Stomach (tissue), 9 donors: ENCODE measurements around the gene GRIA4. TPM values are rescaled to one million over a fixed set of nuclear protein-coding genes. Genes with fewer than 3 reads are reported as not detected.

Experiments used
- DNase-seq, 2 donors: peaks; one replicate each; pipeline versions ENCODE4 v3.0.0 to v3.0.0-alpha.2; 2013 to 2019
- H3K27ac ChIP-seq, 5 donors: fragments of 200-600 bp in 4 of 5; sonication (generic) in 4 of 5; one replicate each; pipeline ENCODE4 v1.5.1; 2013 to 2019; ENCODE audit warnings: mild to moderate bottlenecking in 1 of 5, moderate library complexity in 1 of 5
- H3K27me3 ChIP-seq, 3 donors: fragments of 200-600 bp; sonication (generic); one replicate each; pipeline ENCODE4 v1.5.1; 2017 to 2019; ENCODE audit warnings: mixed run types in 1 of 3
- H3K36me3 ChIP-seq, 4 donors: fragments of 200-600 bp; sonication (generic); 1 replicate in 3 of 4; 2 replicates in 1 of 4; pipeline ENCODE4 v1.5.1; 2016 to 2019
- H3K4me1 ChIP-seq, 4 donors: fragments of 200-600 bp; sonication (generic); one replicate each; pipeline ENCODE4 v1.5.1; 2016 to 2019
- H3K4me3 ChIP-seq, 4 donors: fragments of 200-600 bp; sonication (generic) in 3 of 4; one replicate each; pipeline ENCODE4 v1.5.1; 2016 to 2019; ENCODE audit warnings: mild to moderate bottlenecking in 1 of 4
- H3K9me3 ChIP-seq, 4 donors: fragments of 200-600 bp; sonication (generic); one replicate each; pipeline ENCODE4 v1.5.1; 2016 to 2019
- EP300 ChIP-seq: sonication (generic); formaldehyde crosslinking; IDR thresholded peaks from one replicate; pipeline ENCODE4 v1.6.1; 2017; ENCODE audit warnings: antibody characterized with exemption
- POLR2A ChIP-seq, 4 donors: fragments of 450-650 bp; IDR thresholded peaks; one replicate each; pipeline ENCODE4 v1.6.1; 2016; ENCODE audit warnings: antibody characterized with exemption in 4 of 4, control low read depth in 2 of 4, mild to moderate bottlenecking in 1 of 4, moderate library complexity in 1 of 4
- POLR2AphosphoS5 ChIP-seq, 3 donors: sonication (generic); formaldehyde crosslinking; IDR thresholded peaks; one replicate each; pipeline ENCODE4 v1.6.1; 2016; ENCODE audit warnings: antibody characterized with exemption in 3 of 3
- whole genome bisulfite sequencing, 5 donors: extraction: QIAGEN DNeasy Blood & Tissue Kit in 3 of 5; methylation state at CpG; one replicate each; pipeline versions ENCODE4 v1.1.5 to v1.1.7; 2013 to 2018; 5-methylcytosine and 5-hydroxymethylcytosine counted together
- intact Hi-C: fragments of 100-400 bp; cut with DNase I; formaldehyde crosslinking; loops from one replicate; pipeline ENCODE4 v1.15.1; 2023; ENCODE audit warnings: low total_unique reads
- polyA plus RNA-seq, 3 donors: library from polyadenylated mRNA; stranded (reverse); fragments of 200-250 nt; gene quantifications; one replicate each; pipeline ENCODE4 v1.2.3, GENCODE V29; 2013
- total RNA-seq, 5 donors: library from RNA; depleted of rRNA; stranded (reverse); fragments of >200 nt; gene quantifications; one replicate each; pipeline versions ENCODE4 v1.1.0 to v1.2.3, GENCODE V29; 2014 to 2016
- TF ChIP-seq, protein P1 (sequence below), 7 experiments: fragments of 450-650 bp in 4 of 7; fragments of 200-600 bp in 3 of 7; sonication (generic) in 3 of 7; IDR thresholded peaks; one replicate each; pipeline ENCODE4 v1.5.1; 2016 to 2019; ENCODE audit warnings: antibody characterized with exemption in 7 of 7, control low read depth in 2 of 7, mild to moderate bottlenecking in 1 of 7
- donor health status: healthy with polysubstance abuse.
- donor health status: Bipolar disorder and iron deficiency.
- donor health status: healthy.

Gene GRIA4
- total and polyA plus RNA-seq, 8 donors: under 0.01 to 5.9 (median 2.0) TPM; not detected in 1

DNA sequence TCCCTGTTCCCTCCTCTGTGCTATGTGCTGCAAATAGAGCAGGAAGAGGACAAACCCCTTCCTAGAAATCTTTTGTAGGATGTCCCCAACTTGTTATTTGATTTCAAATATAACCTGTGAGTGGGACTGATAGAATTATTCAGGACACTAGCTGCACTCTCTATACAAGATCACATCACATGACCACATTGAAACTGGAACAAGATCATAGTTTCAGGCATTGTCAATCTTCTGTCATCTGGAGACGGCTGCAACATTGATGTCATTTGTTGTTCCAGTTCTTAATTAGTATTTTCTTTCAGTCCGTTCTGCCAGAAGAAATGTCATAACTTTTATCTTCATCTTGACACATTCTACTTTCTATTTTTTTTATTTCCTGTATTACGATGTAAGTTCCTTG lies 89.3 kb downstream of the GRIA4 start:
- intact Hi-C loops: no loop called here
- DNase-seq: no peak
- WGBS, 5 donors: 33 to 49% (median 44%) methylated on average over 3 of the region's 3 CpGs
- TF ChIP-seq, protein P1, sequence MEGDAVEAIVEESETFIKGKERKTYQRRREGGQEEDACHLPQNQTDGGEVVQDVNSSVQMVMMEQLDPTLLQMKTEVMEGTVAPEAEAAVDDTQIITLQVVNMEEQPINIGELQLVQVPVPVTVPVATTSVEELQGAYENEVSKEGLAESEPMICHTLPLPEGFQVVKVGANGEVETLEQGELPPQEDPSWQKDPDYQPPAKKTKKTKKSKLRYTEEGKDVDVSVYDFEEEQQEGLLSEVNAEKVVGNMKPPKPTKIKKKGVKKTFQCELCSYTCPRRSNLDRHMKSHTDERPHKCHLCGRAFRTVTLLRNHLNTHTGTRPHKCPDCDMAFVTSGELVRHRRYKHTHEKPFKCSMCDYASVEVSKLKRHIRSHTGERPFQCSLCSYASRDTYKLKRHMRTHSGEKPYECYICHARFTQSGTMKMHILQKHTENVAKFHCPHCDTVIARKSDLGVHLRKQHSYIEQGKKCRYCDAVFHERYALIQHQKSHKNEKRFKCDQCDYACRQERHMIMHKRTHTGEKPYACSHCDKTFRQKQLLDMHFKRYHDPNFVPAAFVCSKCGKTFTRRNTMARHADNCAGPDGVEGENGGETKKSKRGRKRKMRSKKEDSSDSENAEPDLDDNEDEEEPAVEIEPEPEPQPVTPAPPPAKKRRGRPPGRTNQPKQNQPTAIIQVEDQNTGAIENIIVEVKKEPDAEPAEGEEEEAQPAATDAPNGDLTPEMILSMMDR (IDR thresholded peaks at IDR 0.05): no peak
- no peak for TF ChIP-seq POLR2A (IDR thresholded peaks at IDR 0.05)
- TF ChIP-seq POLR2AphosphoS5 (IDR thresholded peaks at IDR 0.05): no peak
- TF ChIP-seq EP300: no peak
- Histone ChIP-seq H3K36me3 (no peaks in the 10 kb centered on the region), H3K9me3 (no peaks in the 10 kb centered on the region), H3K4me3 (no peak overlapping the region), H3K4me1 (no peaks in the 10 kb centered on the region), H3K27me3 (no peaks in the 10 kb centered on the region), H3K27ac (no peak overlapping the region)

DNA sequence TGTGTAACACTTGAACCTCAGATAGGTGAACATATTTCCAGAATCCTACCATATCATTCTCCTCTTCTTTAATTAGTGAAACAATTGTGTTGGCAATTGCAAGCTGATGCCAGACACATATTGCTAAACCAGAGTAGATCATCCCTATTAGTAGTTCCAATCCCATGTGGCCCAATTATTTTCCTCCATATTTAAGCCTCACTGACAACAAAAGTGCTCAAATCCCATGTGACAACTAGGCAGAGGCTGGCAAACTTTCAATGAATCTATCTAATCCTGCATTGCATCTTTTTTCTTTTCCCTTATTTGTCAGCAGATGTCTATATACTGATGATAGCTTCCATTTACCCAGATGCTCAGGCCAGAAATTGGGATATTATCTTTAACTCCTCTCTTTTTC lies 90.4 kb downstream of the GRIA4 start:
- Histone ChIP-seq H3K9me3 (no peaks in the 10 kb centered on the region), H3K4me1 (no peaks in the 10 kb centered on the region), H3K4me3 (no peak overlapping the region), H3K27ac (no peak overlapping the region), H3K27me3 (no peaks in the 10 kb centered on the region), H3K36me3 (no peaks in the 10 kb centered on the region)
- TF ChIP-seq POLR2A (IDR thresholded peaks at IDR 0.05) (no peak), POLR2AphosphoS5 (IDR thresholded peaks at IDR 0.05) (no peak), EP300 (no peak)
- no peak for DNase-seq
- intact Hi-C loops: no loop called here

DNA sequence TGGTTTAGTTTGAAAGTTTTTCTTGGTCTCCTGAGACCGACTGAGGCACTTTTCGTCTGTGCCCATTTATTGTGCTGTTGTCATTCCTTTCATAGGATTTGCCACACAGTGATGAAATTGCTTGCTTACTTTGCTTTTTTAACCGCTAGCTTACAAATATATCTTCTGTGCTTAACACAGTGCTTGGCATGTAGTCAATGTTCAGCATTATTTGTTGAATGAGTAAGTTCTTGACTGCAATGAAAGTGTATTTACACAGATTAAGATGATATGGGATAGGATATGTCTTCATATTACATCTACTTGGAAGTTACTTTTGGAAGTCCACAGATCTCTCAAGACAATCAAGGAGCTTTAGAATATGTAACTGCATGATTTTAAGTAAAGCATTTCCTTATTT lies 91.2 kb downstream of the GRIA4 start:
- no peak for DNase-seq
- no peaks in the 10 kb centered on the region for H3K27me3 ChIP-seq
- H3K27ac ChIP-seq: no peak overlapping the region
- no peak for TF ChIP-seq POLR2AphosphoS5 (IDR thresholded peaks at IDR 0.05)
- TF ChIP-seq, protein P1 (IDR thresholded peaks at IDR 0.05): no peak
- H3K9me3 ChIP-seq: no peaks in the 10 kb centered on the region
- H3K4me3 ChIP-seq: no peak overlapping the region
- no peaks in the 10 kb centered on the region for H3K4me1 ChIP-seq
- intact Hi-C loops: no loop called here
- H3K36me3 ChIP-seq: no peaks in the 10 kb centered on the region
- 50 to 71% (median 69%) methylated on average over 3 of the region's 3 CpGs for WGBS, 5 donors

DNA sequence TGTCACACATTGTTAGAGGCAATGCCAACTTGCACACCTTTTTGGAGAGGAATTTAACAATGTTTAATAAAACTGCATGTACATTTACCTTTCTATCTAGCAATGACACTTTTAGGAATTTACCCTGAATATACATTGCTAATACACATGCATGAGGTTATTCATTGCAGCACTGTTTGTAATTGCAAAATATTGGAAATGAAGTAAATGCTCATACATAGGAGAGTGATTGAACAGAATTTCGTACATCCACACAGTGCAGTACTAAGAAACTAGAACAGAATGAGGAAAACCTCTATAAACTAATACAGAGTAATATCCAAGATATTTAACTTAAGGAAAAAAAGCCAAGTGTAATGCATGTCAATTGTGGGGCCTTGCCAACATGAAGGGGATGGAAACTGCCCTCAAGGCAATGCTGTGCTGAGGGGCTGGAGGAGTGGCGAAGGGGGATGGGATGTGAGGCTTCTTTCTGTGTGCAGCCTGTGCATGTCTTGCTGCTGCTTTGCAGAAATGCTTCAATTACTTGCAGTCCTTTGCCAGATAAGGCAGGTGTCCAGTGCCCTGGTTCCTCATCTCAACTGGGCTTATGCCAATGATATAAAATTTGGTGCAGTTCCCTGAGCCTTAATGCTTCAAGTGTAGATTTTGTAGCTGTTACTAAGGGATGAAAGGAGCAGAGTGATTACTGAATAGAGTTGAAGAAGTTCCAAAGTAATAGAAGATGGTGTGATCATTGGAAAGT lies 96.1 kb downstream of the GRIA4 start:
- no peak overlapping the region for H3K27ac ChIP-seq
- H3K9me3 ChIP-seq: no peaks in the 10 kb centered on the region
- H3K27me3 ChIP-seq: no peaks in the 10 kb centered on the region
- H3K4me1 ChIP-seq: no peaks in the 10 kb centered on the region
- no peaks in the 10 kb centered on the region for H3K36me3 ChIP-seq
- no peak for DNase-seq
- 72 to 88% (median 85%) methylated on average over 2 of the region's 2 CpGs for WGBS, 5 donors
- TF ChIP-seq POLR2A (IDR thresholded peaks at IDR 0.05) (no peak), POLR2AphosphoS5 (IDR thresholded peaks at IDR 0.05) (no peak), EP300 (no peak)
- TF ChIP-seq, protein P1 (IDR thresholded peaks at IDR 0.05): no peak
- no peak overlapping the region for H3K4me3 ChIP-seq
- intact Hi-C loops: no loop called here

DNA sequence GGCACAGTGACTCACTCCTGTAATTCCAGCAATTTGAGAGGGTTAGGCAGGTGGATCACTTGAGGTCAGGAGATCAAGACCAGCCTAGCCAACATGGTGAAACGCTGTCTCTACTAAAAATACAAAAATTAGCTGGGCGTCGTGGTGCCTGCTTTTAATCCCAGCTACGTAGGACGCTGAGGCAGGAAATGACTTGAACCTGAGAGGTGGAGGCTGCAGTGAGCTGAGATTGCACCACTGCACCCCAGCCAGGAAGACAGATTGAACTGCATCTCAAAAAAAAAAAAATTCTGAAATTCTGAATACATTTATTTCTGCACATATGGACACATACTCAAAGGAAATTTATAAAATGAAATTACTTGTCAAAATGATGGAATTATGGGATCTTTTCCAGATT lies 103.2 kb downstream of the GRIA4 start:
- TF ChIP-seq EP300 (no peak), POLR2AphosphoS5 (IDR thresholded peaks at IDR 0.05) (no peak), POLR2A (IDR thresholded peaks at IDR 0.05) (no peak)
- TF ChIP-seq, protein P1 (IDR thresholded peaks at IDR 0.05): no peak
- WGBS, 5 donors: 66 to 86% (median 80%) methylated on average over 5 of the region's 5 CpGs
- intact Hi-C loops: no loop called here

More for the DNA sequence above, 103.2 kb downstream of the GRIA4 start:
- Histone ChIP-seq H3K27me3 (no peaks in the 10 kb centered on the region), H3K36me3 (no peaks in the 10 kb centered on the region), H3K4me1 (no peaks in the 10 kb centered on the region), H3K27ac (no peak overlapping the region), H3K9me3 (no peaks in the 10 kb centered on the region), H3K4me3 (no peak overlapping the region)
- DNase-seq: no peak
